Mucosa of descending colon (tissue), 3 donors: ENCODE data around the gene FMN1. TPM values are rescaled to one million over a fixed set of nuclear protein-coding genes. Genes with fewer than 3 reads are reported as not detected.

Source experiments
- ATAC-seq: fragments of 200-7000 bp; cut with Tn5 transposase; one replicate; pipeline ENCODE4 v1.9.1; 2020; ENCODE audit warnings: mild to moderate bottlenecking, moderate library complexity
- DNase-seq, 3 donors: peaks; one replicate each; pipeline ENCODE4 v3.0.0-alpha.2; 2020
- H3K36me3 ChIP-seq: fragments of 200-600 bp; one replicate; pipeline ENCODE4 v1.8.0; 2021; ENCODE audit warnings: low read depth, mild to moderate bottlenecking
- H3K4me1 ChIP-seq: fragments of 200-600 bp; one replicate; pipeline ENCODE4 v1.8.0; 2021; ENCODE audit warnings: low read depth, mild to moderate bottlenecking
- H3K4me3 ChIP-seq: fragments of 200-600 bp; one replicate; pipeline ENCODE4 v1.8.0; 2021; ENCODE audit warnings: mild to moderate bottlenecking
- H3K9me3 ChIP-seq: fragments of 200-600 bp; one replicate; pipeline ENCODE4 v1.8.0; 2021; ENCODE audit warnings: mild to moderate bottlenecking
- CTCF ChIP-seq: fragments of 200-600 bp; IDR thresholded peaks from one replicate; pipeline ENCODE4 v1.8.0; 2022; ENCODE audit warnings: antibody characterized with exemption, mild to moderate bottlenecking
- intact Hi-C, 2 donors: fragments of 100-400 bp; cut with DNase I in 1 of 2; cut with micrococcal nuclease in 1 of 2; formaldehyde crosslinking; loops; one replicate each; pipeline versions ENCODE4 v1.11.0 to v1.11.1; 2022; cut with DNase I, micrococcal nuclease
- total RNA-seq, 3 donors: library from RNA; stranded (reverse); fragmentation: NEBNext Ultra II Directional in 2 of 3; extraction: Animal tissue kit (Norgen Biotek cat#: 25700) in 2 of 3; gene quantifications; one replicate each; pipeline versions ENCODE4 v1.2.1 to v1.2.4, GENCODE V29; 2021 to 2023
- donor health status: DM: no; HTN: no; CAD: no; lungs with moderate emphysema.
- donor health status: DM: no; HTN: no; CAD: no.
- donor health status: DM: no; HTN: yes; CAD: no.

FMN1 gene
- total RNA-seq, 3 donors from 2014 or later, result 30.8 to 65.1 (median 43.4) TPM

- H3K9me3 ChIP-seq, result no peaks in the 10 kb centered on the region
- DNase-seq, result no peak
- no peaks in the 10 kb centered on the region for H3K4me1 ChIP-seq
- H3K36me3 ChIP-seq, result no peaks in the 10 kb centered on the region
- no peak overlapping the region for H3K4me3 ChIP-seq
- no peak for TF ChIP-seq CTCF
- no peak for ATAC-seq
- intact Hi-C loops, result no loop called here
Observed at GRCh38 chr15:33011976-33012375, 182.5 kb downstream of the FMN1 start.

GRCh38 chr15:33009603-33010002 lies 184.9 kb downstream of the FMN1 start:
- no peak for ATAC-seq
- Histone ChIP-seq H3K4me3 (no peak overlapping the region), H3K36me3 (no peaks in the 10 kb centered on the region), H3K4me1 (no peaks in the 10 kb centered on the region), H3K9me3 (no peaks in the 10 kb centered on the region)
- intact Hi-C loops, result no loop called here
- DNase-seq, result no peak
- TF ChIP-seq CTCF, result no peak

GRCh38 chr15:33009026-33009425 lies 185.5 kb downstream of the FMN1 start:
- Histone ChIP-seq H3K9me3 (no peaks in the 10 kb centered on the region), H3K4me1 (no peaks in the 10 kb centered on the region), H3K4me3 (no peak overlapping the region), H3K36me3 (no peaks in the 10 kb centered on the region)
- TF ChIP-seq CTCF, result no peak
- ATAC-seq, result no peak
- intact Hi-C loops, result no loop called here
- no peak for DNase-seq

- no peak for DNase-seq
- Histone ChIP-seq H3K9me3 (no peaks in the 10 kb centered on the region), H3K36me3 (no peaks in the 10 kb centered on the region), H3K4me3 (no peak overlapping the region), H3K4me1 (no peaks in the 10 kb centered on the region)
- no peak for ATAC-seq
- intact Hi-C loops, result no loop called here
- no peak for TF ChIP-seq CTCF
Observed at GRCh38 chr15:33008284-33008995, 186.1 kb downstream of the FMN1 start.

GRCh38 chr15:33007303-33007855 lies 187.1 kb downstream of the FMN1 start:
- no peaks in the 10 kb centered on the region for H3K9me3 ChIP-seq
- no peaks in the 10 kb centered on the region for H3K4me1 ChIP-seq
- no peak for TF ChIP-seq CTCF
- no peak overlapping the region for H3K4me3 ChIP-seq
- intact Hi-C loops, result no loop called here
- no peaks in the 10 kb centered on the region for H3K36me3 ChIP-seq
- DNase-seq (no peak), ATAC-seq (peak; percentile 17)
